H9 (cell line): ENCODE results near the gene SIL1. TPM values are rescaled to one million over a fixed set of nuclear protein-coding genes. Genes with fewer than 3 reads are reported as not detected.

Experiments used
- DNase-seq: peaks from one replicate; pipeline ENCODE4 v3.0.0-alpha.2; 2017
- H2AFZ ChIP-seq: one replicate; pipeline ENCODE4 v1.6.1; 2013; ENCODE audit warnings: mild to moderate bottlenecking, low read length, control low read depth, moderate library complexity
- H2AK5ac ChIP-seq: 2 replicates; pipeline ENCODE4 v1.6.1; 2013; ENCODE audit warnings: low read length, control low read depth, mixed read lengths; ENCODE audit not compliant: insufficient read length
- H2BK120ac ChIP-seq: one replicate; pipeline ENCODE4 v1.6.1; 2013; ENCODE audit warnings: low read depth, mild to moderate bottlenecking, low read length, control low read depth, inconsistent platforms; ENCODE audit not compliant: poor library complexity, severe bottlenecking
- H2BK12ac ChIP-seq: 2 replicates; pipeline ENCODE4 v1.6.1; 2013; ENCODE audit warnings: low read length, control low read depth, mixed read lengths, low read depth; ENCODE audit not compliant: insufficient read length
- H2BK15ac ChIP-seq: 2 replicates; pipeline ENCODE4 v1.6.1; 2013; ENCODE audit warnings: low read depth, low read length, control low read depth
- H2BK20ac ChIP-seq: one replicate; pipeline ENCODE4 v1.6.1; 2013; ENCODE audit warnings: low read depth, mild to moderate bottlenecking, low read length, control low read depth, inconsistent platforms; ENCODE audit not compliant: poor library complexity, severe bottlenecking
- H2BK5ac ChIP-seq: 2 replicates; pipeline ENCODE4 v1.6.1; 2013; ENCODE audit warnings: low read length, control low read depth, mixed read lengths; ENCODE audit not compliant: insufficient read length
- H3K14ac ChIP-seq: 2 replicates; pipeline ENCODE4 v1.6.1; 2013; ENCODE audit warnings: low read length, control low read depth; ENCODE audit not compliant: insufficient read depth
- H3K18ac ChIP-seq: 2 replicates; pipeline ENCODE4 v1.6.1; 2013; ENCODE audit warnings: low read depth, mild to moderate bottlenecking, mixed read lengths, low read length, control low read depth; ENCODE audit not compliant: insufficient read length
- H3K23ac ChIP-seq: 2 replicates; pipeline ENCODE4 v1.6.1; 2013; ENCODE audit warnings: low read length, control low read depth, mixed read lengths, low read depth; ENCODE audit not compliant: insufficient read length
- H3K23me2 ChIP-seq: 2 replicates; pipeline ENCODE4 v1.6.1; 2013; ENCODE audit warnings: low read depth, mild to moderate bottlenecking, mixed read lengths, low read length, control low read depth; ENCODE audit not compliant: insufficient read length, poor library complexity, severe bottlenecking
- H3K27ac ChIP-seq: 2 replicates; pipeline ENCODE4 v1.5.1; 2013; ENCODE audit warnings: low read length, control low read depth, mixed read lengths, low read depth; ENCODE audit not compliant: insufficient read length
- H3K27me3 ChIP-seq: 2 replicates; pipeline ENCODE4 v1.6.1; 2013; ENCODE audit warnings: low read length, control low read depth, inconsistent platforms; ENCODE audit not compliant: insufficient read depth
- H3K4ac ChIP-seq: 2 replicates; pipeline ENCODE4 v1.6.1; 2013; ENCODE audit warnings: low read depth, mild to moderate bottlenecking, control low read depth, inconsistent platforms, low read length, moderate library complexity
- H3K4me1 ChIP-seq: 2 replicates; pipeline ENCODE4 v1.6.1; 2013; ENCODE audit warnings: low read length, control low read depth, inconsistent platforms; ENCODE audit not compliant: insufficient read depth
- H3K4me2 ChIP-seq: 2 replicates; pipeline ENCODE4 v1.6.1; 2013; ENCODE audit warnings: low read length, control low read depth, mixed read lengths; ENCODE audit not compliant: insufficient read length, insufficient read depth
- H3K56ac ChIP-seq: 2 replicates; pipeline ENCODE4 v1.6.1; 2013; ENCODE audit warnings: low read depth, mild to moderate bottlenecking, mixed read lengths, low read length, control low read depth; ENCODE audit not compliant: insufficient read length
- H3K79me1 ChIP-seq: 2 replicates; pipeline ENCODE4 v1.6.1; 2013; ENCODE audit warnings: low read depth, mild to moderate bottlenecking, moderate library complexity, low read length, control low read depth, inconsistent platforms; ENCODE audit not compliant: insufficient read depth, poor library complexity, severe bottlenecking
- H3K79me2 ChIP-seq: 2 replicates; pipeline ENCODE4 v1.6.1; 2013; ENCODE audit warnings: low read length, control low read depth, inconsistent platforms; ENCODE audit not compliant: insufficient read depth
- H3K9ac ChIP-seq: 2 replicates; pipeline ENCODE4 v1.6.1; 2013; ENCODE audit warnings: low read length, control low read depth, mixed read lengths; ENCODE audit not compliant: insufficient read length; ENCODE audit errors: extremely low read depth
- H3K9me3 ChIP-seq: one replicate; pipeline ENCODE4 v1.6.1; 2013; ENCODE audit warnings: low read depth, low read length, inconsistent platforms; ENCODE audit not compliant: control insufficient read depth
- H3T11ph ChIP-seq: one replicate; pipeline ENCODE4 v1.6.1; 2013; ENCODE audit warnings: mild to moderate bottlenecking, low read length, control low read depth, inconsistent platforms
- H4K20me1 ChIP-seq: one replicate; pipeline ENCODE4 v1.6.1; 2013; ENCODE audit not compliant: control insufficient read depth, insufficient read length, insufficient read depth
- H4K5ac ChIP-seq: 2 replicates; pipeline ENCODE4 v1.6.1; 2013; ENCODE audit warnings: low read depth, mild to moderate bottlenecking, mixed read lengths, low read length, control low read depth; ENCODE audit not compliant: insufficient read length
- H4K8ac ChIP-seq: replicated peaks from 2 replicates; pipeline ENCODE4 v1.6.1; 2013; ENCODE audit warnings: low read length, control low read depth, mixed read lengths, low read depth; ENCODE audit not compliant: insufficient read length
- H4K91ac ChIP-seq: 2 replicates; pipeline ENCODE4 v1.6.1; 2013; ENCODE audit warnings: low read depth, mild to moderate bottlenecking, moderate library complexity, mixed read lengths, low read length, control low read depth; ENCODE audit not compliant: insufficient read length
- H3K27ac Mint-ChIP-seq, 3 experiments: 2 replicates in 2 of 3; 3 replicates in 1 of 3; pipeline ENCODE4 v1.8.0; 2020 to 2021; ENCODE audit warnings: mixed read lengths in 3 of 3, mild to moderate bottlenecking in 1 of 3, moderate library complexity in 1 of 3
- H3K27me3 Mint-ChIP-seq: 2 replicates; pipeline ENCODE4 v1.8.0; 2021; ENCODE audit warnings: low read depth, mild to moderate bottlenecking, moderate library complexity, mixed read lengths
- H3K36me3 Mint-ChIP-seq, 3 experiments: 2 replicates in 2 of 3; 3 replicates in 1 of 3; pipeline ENCODE4 v1.8.0; 2020 to 2021; ENCODE audit warnings: low read depth in 3 of 3, mixed read lengths in 3 of 3; ENCODE audit not compliant: insufficient read depth in 1 of 3
- H3K4me1 Mint-ChIP-seq, 2 experiments: 2 replicates each; pipeline ENCODE4 v1.8.0; 2020; ENCODE audit warnings: mixed read lengths in 2 of 2
- H3K4me3 Mint-ChIP-seq, 2 experiments: 2 replicates in 1 of 2; 3 replicates in 1 of 2; pipeline ENCODE4 v1.8.0; 2020 to 2021; ENCODE audit warnings: mild to moderate bottlenecking in 2 of 2, mixed read lengths in 2 of 2, moderate library complexity in 1 of 2
- H3K9me3 Mint-ChIP-seq, 2 experiments: 2 replicates in 1 of 2; 3 replicates in 1 of 2; pipeline ENCODE4 v1.8.0; 2020; ENCODE audit warnings: mild to moderate bottlenecking in 2 of 2, mixed read lengths in 2 of 2, moderate library complexity in 1 of 2
- WGBS: extraction: QIAGEN DNeasy Blood & Tissue Kit; methylation state at CpG from one replicate; pipeline ENCODE4 v1.1.7; 2013; ENCODE audit warnings: missing lambda C conversion rate, low lambda C conversion rate, mixed read lengths; ENCODE audit not compliant: insufficient read length; ENCODE audit errors: extremely low coverage; 5-methylcytosine and 5-hydroxymethylcytosine counted together
- total RNA-seq: library from RNA; stranded (reverse); gene quantifications from 2 replicates; pipeline ENCODE4 v1.2.1, GENCODE V29; 2021
- TF ChIP-seq, protein P1 (sequence below): fragments of 200-600 bp; sonication (generic); conservative IDR thresholded peaks from 3 replicates; pipeline ENCODE4 v1.8.0; 2021; ENCODE audit warnings: antibody characterized with exemption, mild to moderate bottlenecking

The SIL1 gene
- total RNA-seq, 1 experiment from 2014 or later = 10.6 TPM

DNA sequence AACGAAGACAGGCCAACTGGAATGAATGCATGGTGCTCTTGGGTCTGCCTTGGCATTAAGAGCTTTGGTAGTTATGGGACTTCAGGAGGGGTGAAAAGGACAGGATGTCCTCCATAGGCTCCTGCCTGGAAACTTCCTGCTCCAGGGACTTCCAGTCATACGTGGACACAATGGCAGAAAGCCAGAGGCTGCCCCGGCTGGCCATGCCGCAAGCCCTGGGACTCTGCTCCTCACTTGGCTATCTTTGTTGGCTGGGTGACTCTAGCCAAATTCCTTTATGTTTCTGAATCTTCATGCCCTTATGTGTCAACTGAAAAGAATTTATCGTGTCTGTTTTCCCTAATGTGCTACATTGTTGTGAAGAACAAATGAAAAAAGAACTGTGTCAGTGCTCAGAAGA lies 136.9 kb downstream of the SIL1 start:
- no peak overlapping the region for H3K23ac ChIP-seq
- no peak overlapping the region for H3K14ac ChIP-seq
- H4K20me1 ChIP-seq = no peaks in the 10 kb centered on the region
- no peak overlapping the region for H3K56ac ChIP-seq
- no peak overlapping the region for H2BK20ac ChIP-seq
- H2BK5ac ChIP-seq = no peak overlapping the region
- Mint-ChIP-seq H3K4me3 (no peak overlapping the region), H3K36me3 (no peaks in the 10 kb centered on the region; a peak in 1 of 7 replicates), H3K4me1 (peaks cover 20 to 35% of the 10 kb centered on the region in 2 experiments), H3K9me3 (peaks cover 0 to 3% of the 10 kb centered on the region in 2 experiments; a peak in 1 of 5 replicates), H3K27ac (peak overlapping the region in 1 of 3 experiments; percentile 94; a peak in 2 of 7 replicates), H3K27me3 (no peaks in the 10 kb centered on the region; the same call in 1 of the 2 replicates)
- no peak overlapping the region for H3T11ph ChIP-seq
- H3K79me2 ChIP-seq = no peaks in the 10 kb centered on the region
- no peak overlapping the region for H4K91ac ChIP-seq
- H2AK5ac ChIP-seq = no peak overlapping the region
- no peaks in the 10 kb centered on the region for H3K79me1 ChIP-seq
- DNase-seq = no peak
- no peak overlapping the region for H2AFZ ChIP-seq
- H3K4ac ChIP-seq = no peak overlapping the region
- WGBS = no CpG with 5 or more reads among the region's 5 CpGs
- H3K27ac ChIP-seq = no peak overlapping the region
- TF ChIP-seq, protein P1, sequence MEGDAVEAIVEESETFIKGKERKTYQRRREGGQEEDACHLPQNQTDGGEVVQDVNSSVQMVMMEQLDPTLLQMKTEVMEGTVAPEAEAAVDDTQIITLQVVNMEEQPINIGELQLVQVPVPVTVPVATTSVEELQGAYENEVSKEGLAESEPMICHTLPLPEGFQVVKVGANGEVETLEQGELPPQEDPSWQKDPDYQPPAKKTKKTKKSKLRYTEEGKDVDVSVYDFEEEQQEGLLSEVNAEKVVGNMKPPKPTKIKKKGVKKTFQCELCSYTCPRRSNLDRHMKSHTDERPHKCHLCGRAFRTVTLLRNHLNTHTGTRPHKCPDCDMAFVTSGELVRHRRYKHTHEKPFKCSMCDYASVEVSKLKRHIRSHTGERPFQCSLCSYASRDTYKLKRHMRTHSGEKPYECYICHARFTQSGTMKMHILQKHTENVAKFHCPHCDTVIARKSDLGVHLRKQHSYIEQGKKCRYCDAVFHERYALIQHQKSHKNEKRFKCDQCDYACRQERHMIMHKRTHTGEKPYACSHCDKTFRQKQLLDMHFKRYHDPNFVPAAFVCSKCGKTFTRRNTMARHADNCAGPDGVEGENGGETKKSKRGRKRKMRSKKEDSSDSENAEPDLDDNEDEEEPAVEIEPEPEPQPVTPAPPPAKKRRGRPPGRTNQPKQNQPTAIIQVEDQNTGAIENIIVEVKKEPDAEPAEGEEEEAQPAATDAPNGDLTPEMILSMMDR = no peak
- H3K9me3 ChIP-seq = no peaks in the 10 kb centered on the region
- no peaks in the 10 kb centered on the region for H3K23me2 ChIP-seq
- no peak overlapping the region for H4K5ac ChIP-seq
- H2BK15ac ChIP-seq = no peak overlapping the region
- no peak overlapping the region for H3K4me2 ChIP-seq
- H3K4me1 ChIP-seq = 0 out of 2 replicates have a peak, but pooled peaks cover 4% of the 10 kb centered on the region
- no peak overlapping the region for H4K8ac ChIP-seq
- no peak overlapping the region for H2BK12ac ChIP-seq
- no peak overlapping the region for H3K18ac ChIP-seq
- H3K27me3 ChIP-seq = no peaks in the 10 kb centered on the region
- H3K9ac ChIP-seq = no peak overlapping the region
- H2BK120ac ChIP-seq = no peak overlapping the region
